ENCODE results near the gene HEBP1.

HEBP1 gene

GRCh38 chr12:12996209-12996608 lies 3.9 kb downstream of the HEBP1 start:
- H3K79me2 ChIP-seq (ENCODE audit: control insufficient read depth, insufficient read depth, low read length, poor library complexity) = peaks cover 10% of the 10 kb centered on the region
- peak overlapping the region; percentile 3 for H3K4ac ChIP-seq (ENCODE audit: low read depth, low read length)
- H3K27me3 ChIP-seq (ENCODE audit: insufficient read depth, low read length) = no peaks in the 10 kb centered on the region
- peaks cover 26 to 36% of the 10 kb centered on the region in 2 experiments for H3K4me1 ChIP-seq (ENCODE audit: control insufficient read depth in 1 of 2, insufficient read depth in 2 of 2, low read length in 2 of 2)
- no peak overlapping the region for H3K4me3 ChIP-seq (ENCODE audit: low read depth, low read length)
- no peak overlapping the region for H2AK5ac ChIP-seq (ENCODE audit: low read length)
- no peak overlapping the region for H3K9ac ChIP-seq (ENCODE audit: low read length)
- H3K36me3 ChIP-seq (ENCODE audit: control insufficient read depth in 1 of 2, insufficient read depth in 2 of 2, low read length in 2 of 2) = peaks cover 0 to 1% of the 10 kb centered on the region in 2 experiments
- no peak overlapping the region for H3K23ac ChIP-seq (ENCODE audit: low read length)
- peaks cover 21% of the 10 kb centered on the region for H3K79me1 ChIP-seq (ENCODE audit: low read length)
- H2BK5ac ChIP-seq (ENCODE audit: low read depth, low read length, poor library complexity) = no peak overlapping the region
- peak overlapping the region; percentile 2 for H3K18ac ChIP-seq (ENCODE audit: low read length)
- H3K9me3 ChIP-seq (ENCODE audit: insufficient read depth, low read depth, low read length) = no peaks in the 10 kb centered on the region
- no CpG with 5 or more reads among the region's 3 CpGs for WGBS (ENCODE audit: extremely low coverage, insufficient coverage, insufficient read length)
- H3K14ac ChIP-seq (ENCODE audit: low read length) = no peak overlapping the region
- H2AFZ ChIP-seq (ENCODE audit: insufficient read depth, low read length, poor library complexity) = no peak overlapping the region
- no peak overlapping the region for H4K91ac ChIP-seq (ENCODE audit: low read depth, low read length)
- H3K4me2 ChIP-seq (ENCODE audit: low read length) = no peak overlapping the region
- H2BK12ac ChIP-seq (ENCODE audit: low read length) = no peak overlapping the region
- no peak for DNase-seq
- H4K12ac ChIP-seq (ENCODE audit: low read depth, low read length) = no peak overlapping the region
- no peak overlapping the region for H2BK120ac ChIP-seq (ENCODE audit: insufficient read depth, low read length, poor library complexity)
- H3K27ac ChIP-seq (ENCODE audit: low read depth, low read length) = no peak overlapping the region
- no peak overlapping the region for H4K8ac ChIP-seq (ENCODE audit: low read depth, low read length)

DNA sequence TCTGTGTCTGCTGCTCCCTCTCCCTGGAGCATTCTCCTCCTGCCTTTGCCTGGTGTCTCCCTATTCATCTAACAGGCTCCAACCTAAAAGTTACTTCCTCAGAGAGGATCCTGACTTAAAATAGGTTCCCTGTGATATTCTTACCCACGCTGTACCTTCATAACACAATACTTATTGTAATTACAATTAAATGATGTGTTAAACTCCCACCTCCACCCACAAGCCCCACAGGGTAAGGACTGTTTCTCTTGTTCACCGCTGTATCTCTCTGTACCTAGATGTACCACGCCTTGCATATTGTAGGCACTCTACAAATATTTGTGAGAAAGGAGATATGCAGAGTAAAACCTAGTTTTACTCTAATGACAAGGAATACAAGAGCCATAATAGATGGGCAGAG lies 5.0 kb downstream of the HEBP1 start:
- Histone ChIP-seq H3K4me2 (ENCODE audit: low read length) (no peak overlapping the region), H2BK5ac (ENCODE audit: low read depth, low read length, poor library complexity) (no peak overlapping the region)

DNA sequence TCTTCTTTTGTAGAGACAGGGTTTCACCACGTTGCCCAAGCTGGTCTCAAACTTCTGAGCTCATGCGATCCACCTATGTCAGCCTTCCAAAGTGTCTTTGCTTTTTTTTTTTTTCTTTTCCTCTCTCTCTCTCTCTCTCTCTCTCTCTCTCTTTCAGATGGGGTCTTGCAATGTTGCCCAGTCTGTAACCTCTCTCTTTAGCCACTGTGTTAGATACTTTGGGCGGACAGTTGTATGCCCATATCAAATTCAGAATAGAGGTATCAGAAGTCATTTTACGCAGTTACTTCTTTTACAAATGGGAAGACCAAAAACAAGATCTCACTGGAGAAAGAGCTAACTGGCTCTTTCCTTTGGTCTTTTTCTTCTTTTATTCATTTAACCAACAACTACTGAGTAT lies 6.7 kb downstream of the HEBP1 start:
- Histone ChIP-seq H3K4me2 (ENCODE audit: low read length) (no peak overlapping the region), H4K12ac (ENCODE audit: low read depth, low read length) (no peak overlapping the region), H2BK12ac (ENCODE audit: low read length) (peak overlapping the region; percentile 60), H3K27me3 (ENCODE audit: insufficient read depth, low read length) (no peaks in the 10 kb centered on the region), H3K4me1 (ENCODE audit: control insufficient read depth in 1 of 2, insufficient read depth in 2 of 2, low read length in 2 of 2) (peaks cover 35 to 45% of the 10 kb centered on the region in 2 experiments), H3K4ac (ENCODE audit: low read depth, low read length) (no peak overlapping the region), H3K4me3 (ENCODE audit: low read depth, low read length) (no peak overlapping the region), H3K79me1 (ENCODE audit: low read length) (peaks cover 22% of the 10 kb centered on the region), H4K91ac (ENCODE audit: low read depth, low read length) (no peak overlapping the region), H3K23ac (ENCODE audit: low read length) (no peak overlapping the region), H4K8ac (ENCODE audit: low read depth, low read length) (no peak overlapping the region), H3K9me3 (ENCODE audit: insufficient read depth, low read depth, low read length) (no peaks in the 10 kb centered on the region), H2BK5ac (ENCODE audit: low read depth, low read length, poor library complexity) (peak overlapping the region; percentile 35), H2AFZ (ENCODE audit: insufficient read depth, low read length, poor library complexity) (no peak overlapping the region), H2AK5ac (ENCODE audit: low read length) (no peak overlapping the region), H3K79me2 (ENCODE audit: control insufficient read depth, insufficient read depth, low read length, poor library complexity) (peaks cover 3% of the 10 kb centered on the region), H3K18ac (ENCODE audit: low read length) (no peak overlapping the region), H3K9ac (ENCODE audit: low read length) (no peak overlapping the region), H2BK120ac (ENCODE audit: insufficient read depth, low read length, poor library complexity) (no peak overlapping the region), H3K14ac (ENCODE audit: low read length) (no peak overlapping the region), H3K27ac (ENCODE audit: low read depth, low read length) (peak overlapping the region; percentile 49), H3K36me3 (ENCODE audit: control insufficient read depth in 1 of 2, insufficient read depth in 2 of 2, low read length in 2 of 2) (peaks cover 5 to 8% of the 10 kb centered on the region in 2 experiments)
- WGBS (ENCODE audit: extremely low coverage, insufficient coverage, insufficient read length) = no CpG with 5 or more reads among the region's 4 CpGs
- DNase-seq = no peak

More for the DNA sequence above, 5.0 kb downstream of the HEBP1 start:
- Histone ChIP-seq H2AFZ (ENCODE audit: insufficient read depth, low read length, poor library complexity) (no peak overlapping the region), H3K23ac (ENCODE audit: low read length) (no peak overlapping the region), H3K14ac (ENCODE audit: low read length) (no peak overlapping the region), H3K4me3 (ENCODE audit: low read depth, low read length) (no peak overlapping the region), H3K18ac (ENCODE audit: low read length) (no peak overlapping the region), H3K79me1 (ENCODE audit: low read length) (peaks cover 21% of the 10 kb centered on the region), H2AK5ac (ENCODE audit: low read length) (no peak overlapping the region), H3K4ac (ENCODE audit: low read depth, low read length) (no peak overlapping the region), H3K79me2 (ENCODE audit: control insufficient read depth, insufficient read depth, low read length, poor library complexity) (peaks cover 8% of the 10 kb centered on the region), H3K9ac (ENCODE audit: low read length) (no peak overlapping the region), H3K9me3 (ENCODE audit: insufficient read depth, low read depth, low read length) (no peaks in the 10 kb centered on the region), H3K4me1 (ENCODE audit: control insufficient read depth in 1 of 2, insufficient read depth in 2 of 2, low read length in 2 of 2) (peaks cover 30 to 40% of the 10 kb centered on the region in 2 experiments), H2BK12ac (ENCODE audit: low read length) (no peak overlapping the region), H3K27ac (ENCODE audit: low read depth, low read length) (no peak overlapping the region), H3K36me3 (ENCODE audit: control insufficient read depth in 1 of 2, insufficient read depth in 2 of 2, low read length in 2 of 2) (peaks cover 0 to 1% of the 10 kb centered on the region in 2 experiments), H3K27me3 (ENCODE audit: insufficient read depth, low read length) (no peaks in the 10 kb centered on the region), H4K91ac (ENCODE audit: low read depth, low read length) (no peak overlapping the region), H2BK120ac (ENCODE audit: insufficient read depth, low read length, poor library complexity) (no peak overlapping the region), H4K8ac (ENCODE audit: low read depth, low read length) (no peak overlapping the region), H4K12ac (ENCODE audit: low read depth, low read length) (no peak overlapping the region)
- WGBS (ENCODE audit: extremely low coverage, insufficient coverage, insufficient read length) = no CpG with 5 or more reads among the region's 3 CpGs
- no peak for DNase-seq

GRCh38 chr12:12992418-12993130 lies 7.5 kb downstream of the HEBP1 start:
- no peak overlapping the region for H2AFZ ChIP-seq (ENCODE audit: insufficient read depth, low read length, poor library complexity)
- peak overlapping the region; percentile 67 for H3K4ac ChIP-seq (ENCODE audit: low read depth, low read length)
- peak overlapping the region; percentile 83 for H3K27ac ChIP-seq (ENCODE audit: low read depth, low read length)
- H3K23ac ChIP-seq (ENCODE audit: low read length) = no peak overlapping the region
- peak overlapping the region; percentile 78 for H2AK5ac ChIP-seq (ENCODE audit: low read length)
- peak overlapping the region; percentile 85 for H3K14ac ChIP-seq (ENCODE audit: low read length)
- no CpG with 5 or more reads among the region's 8 CpGs for WGBS (ENCODE audit: extremely low coverage, insufficient coverage, insufficient read length)
- H4K12ac ChIP-seq (ENCODE audit: low read depth, low read length) = no peak overlapping the region
- peaks cover 33 to 40% of the 10 kb centered on the region in 2 experiments for H3K4me1 ChIP-seq (ENCODE audit: control insufficient read depth in 1 of 2, insufficient read depth in 2 of 2, low read length in 2 of 2)
- DNase-seq = peak in 1 of 2 donors; percentile 54
- H4K8ac ChIP-seq (ENCODE audit: low read depth, low read length) = peak overlapping the region; percentile 72
- peaks cover 3% of the 10 kb centered on the region for H3K79me2 ChIP-seq (ENCODE audit: control insufficient read depth, insufficient read depth, low read length, poor library complexity)
- H3K27me3 ChIP-seq (ENCODE audit: insufficient read depth, low read length) = no peaks in the 10 kb centered on the region
- H3K4me2 ChIP-seq (ENCODE audit: low read length) = peak overlapping the region; percentile 0
- peaks cover 22% of the 10 kb centered on the region for H3K79me1 ChIP-seq (ENCODE audit: low read length)
- H3K18ac ChIP-seq (ENCODE audit: low read length) = peak overlapping the region; percentile 46
- H3K36me3 ChIP-seq (ENCODE audit: control insufficient read depth in 1 of 2, insufficient read depth in 2 of 2, low read length in 2 of 2) = peaks cover 5 to 8% of the 10 kb centered on the region in 2 experiments
- H2BK120ac ChIP-seq (ENCODE audit: insufficient read depth, low read length, poor library complexity) = peak overlapping the region; percentile 89
- H2BK12ac ChIP-seq (ENCODE audit: low read length) = peak overlapping the region; percentile 90
- peak overlapping the region; percentile 89 for H4K91ac ChIP-seq (ENCODE audit: low read depth, low read length)
- peak overlapping the region; percentile 88 for H2BK5ac ChIP-seq (ENCODE audit: low read depth, low read length, poor library complexity)
- H3K9ac ChIP-seq (ENCODE audit: low read length) = no peak overlapping the region
- no peaks in the 10 kb centered on the region for H3K9me3 ChIP-seq (ENCODE audit: insufficient read depth, low read depth, low read length)
- H3K4me3 ChIP-seq (ENCODE audit: low read depth, low read length) = no peak overlapping the region
